KMS-11 (cell line): ENCODE measurements around the gene GCGR.

ENCODE experiments used
- H2AFZ ChIP-seq: fragments of 200-600 bp; sonication (generic); 2 replicates; pipeline ENCODE4 v1.6.1; 2016; ENCODE audit warnings: antibody characterized with exemption, mixed run types, low read depth
- H3K27ac ChIP-seq: fragments of 200-600 bp; sonication (generic); 2 replicates; pipeline ENCODE4 v1.6.1; 2016; ENCODE audit warnings: mild to moderate bottlenecking, mixed run types
- H3K27me3 ChIP-seq: fragments of 200-600 bp; sonication (generic); 2 replicates; pipeline ENCODE4 v1.6.1; 2017; ENCODE audit warnings: mild to moderate bottlenecking, low read depth, mixed run types, moderate library complexity; ENCODE audit not compliant: insufficient read depth
- H3K36me3 ChIP-seq: fragments of 200-600 bp; sonication (generic); 2 replicates; pipeline ENCODE4 v1.6.1; 2017; ENCODE audit warnings: mild to moderate bottlenecking, mixed run types; ENCODE audit not compliant: insufficient read depth
- H3K4me1 ChIP-seq: fragments of 200-600 bp; sonication (generic); 2 replicates; pipeline ENCODE4 v1.6.1; 2016; ENCODE audit warnings: mild to moderate bottlenecking, low read depth, mixed run types; ENCODE audit not compliant: poor library complexity, severe bottlenecking
- H3K4me2 ChIP-seq: fragments of 200-600 bp; sonication (generic); 2 replicates; pipeline ENCODE4 v1.7.0; 2016; ENCODE audit warnings: mild to moderate bottlenecking, mixed run types
- H3K4me3 ChIP-seq: fragments of 200-600 bp; sonication (generic); IDR thresholded peaks from 2 replicates; pipeline ENCODE4 v1.6.1; 2017; ENCODE audit warnings: low read depth, low read length, mixed read lengths; ENCODE audit not compliant: insufficient read depth
- H3K79me2 ChIP-seq: fragments of 200-600 bp; sonication (generic); 2 replicates; pipeline ENCODE4 v1.6.1; 2016; ENCODE audit warnings: low read depth, mixed run types; ENCODE audit not compliant: insufficient read depth
- H3K9ac ChIP-seq: fragments of 200-600 bp; sonication (generic); 2 replicates; pipeline ENCODE4 v1.6.1; 2016; ENCODE audit warnings: mild to moderate bottlenecking, mixed run types
- H4K20me1 ChIP-seq: fragments of 200-600 bp; sonication (generic); 2 replicates; pipeline ENCODE4 v1.6.1; 2016; ENCODE audit warnings: mild to moderate bottlenecking, mixed run types; ENCODE audit not compliant: insufficient read depth
- CTCF ChIP-seq: fragments of 200-600 bp; sonication (generic); conservative IDR thresholded peaks from 2 replicates; pipeline ENCODE4 v1.6.1; 2017; ENCODE audit warnings: low read depth, mild to moderate bottlenecking, antibody characterized with exemption, low read length, moderate library complexity, mixed read lengths

GCGR gene

DNA sequence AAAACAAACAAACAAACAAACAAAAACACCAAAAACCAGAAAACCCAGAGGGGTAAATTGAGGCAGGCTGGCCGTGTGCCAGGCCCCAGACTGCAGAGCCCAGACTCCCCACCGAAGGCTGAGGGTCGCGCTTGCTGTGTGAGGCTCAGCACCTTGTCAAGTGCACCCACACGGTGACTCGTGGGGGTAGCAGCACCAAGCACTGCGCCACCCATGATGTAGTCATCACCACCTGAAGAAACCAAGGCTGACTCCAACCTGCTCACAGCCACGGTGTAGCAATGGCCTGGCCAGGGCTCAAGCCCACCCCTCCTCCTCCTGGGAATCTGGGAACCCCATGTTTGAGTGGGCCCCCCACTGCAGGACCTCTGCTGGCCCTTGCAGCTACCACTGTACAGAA lies 17.2 kb downstream of the GCGR start:
- H3K9ac ChIP-seq = no peak overlapping the region
- no peaks in the 10 kb centered on the region for H3K79me2 ChIP-seq
- no peaks in the 10 kb centered on the region for H3K4me1 ChIP-seq
- no peak overlapping the region for H2AFZ ChIP-seq
- H4K20me1 ChIP-seq = no peaks in the 10 kb centered on the region
- H3K36me3 ChIP-seq = no peaks in the 10 kb centered on the region
- peaks cover 23% of the 10 kb centered on the region for H3K27me3 ChIP-seq
- no peak overlapping the region for H3K27ac ChIP-seq
- H3K4me2 ChIP-seq = no peak overlapping the region
- TF ChIP-seq CTCF = no peak
- no peak overlapping the region for H3K4me3 ChIP-seq

DNA sequence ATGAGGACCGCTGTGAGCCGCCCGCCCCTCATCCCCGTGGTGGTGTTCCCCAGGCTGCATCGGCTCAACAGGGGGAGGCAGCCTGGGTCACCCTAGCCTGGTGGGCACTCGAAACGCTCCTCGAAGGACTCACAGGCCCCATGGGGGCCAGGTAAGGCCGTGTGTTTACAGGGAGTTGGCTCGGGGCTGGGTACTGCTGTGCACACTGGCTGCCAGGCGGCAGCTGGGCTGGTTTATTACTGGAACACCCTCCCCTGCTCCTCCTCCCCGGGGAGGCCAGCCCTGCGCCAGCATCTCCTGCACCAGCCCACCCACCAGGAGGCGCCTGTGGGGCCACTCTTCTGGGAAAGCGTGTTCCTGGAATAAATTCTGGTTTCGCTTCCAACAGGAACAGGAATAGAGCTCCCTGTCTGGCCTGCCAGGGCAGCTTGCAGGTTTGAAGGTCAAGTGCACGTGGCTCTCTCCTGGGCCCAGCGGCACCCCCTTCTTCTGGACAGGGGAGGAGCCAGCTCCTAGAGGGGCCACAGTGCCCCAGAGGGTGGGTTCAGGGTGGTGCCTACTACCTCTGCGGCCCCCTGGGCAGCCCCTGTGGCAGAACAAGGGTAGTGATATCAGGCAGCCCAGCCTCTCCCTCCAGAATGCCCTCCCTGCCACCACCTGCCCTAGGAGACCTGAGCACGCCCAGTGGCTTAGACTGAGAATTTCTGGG lies 17.8 kb downstream of the GCGR start:
- H3K79me2 ChIP-seq = no peaks in the 10 kb centered on the region
- no peaks in the 10 kb centered on the region for H3K36me3 ChIP-seq
- no peak overlapping the region for H3K27ac ChIP-seq
- H4K20me1 ChIP-seq = no peaks in the 10 kb centered on the region
- no peak overlapping the region for H3K4me3 ChIP-seq
- H3K9ac ChIP-seq = no peak overlapping the region
- peaks cover 16% of the 10 kb centered on the region for H3K27me3 ChIP-seq
- H2AFZ ChIP-seq = no peak overlapping the region
- H3K4me2 ChIP-seq = no peak overlapping the region
- H3K4me1 ChIP-seq = no peaks in the 10 kb centered on the region
- no peak for TF ChIP-seq CTCF

DNA sequence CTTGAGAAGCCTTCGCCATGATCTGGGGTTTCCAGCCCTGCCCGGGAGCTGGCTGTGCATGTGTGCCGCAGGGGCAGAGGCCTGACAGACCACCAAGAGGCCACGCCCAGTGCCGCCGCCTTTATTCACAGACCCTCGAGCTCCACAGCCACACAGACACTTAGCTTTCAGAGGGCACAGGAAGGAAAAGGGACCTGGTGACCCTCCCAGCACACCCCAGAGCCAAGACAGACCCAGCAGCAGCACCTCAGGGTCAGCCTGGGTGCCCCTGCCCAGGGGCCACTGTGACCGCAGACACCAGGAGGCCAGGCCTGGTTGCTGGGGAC lies 18.3 kb downstream of the GCGR start:
- H3K4me1 ChIP-seq = no peaks in the 10 kb centered on the region
- H3K36me3 ChIP-seq = no peaks in the 10 kb centered on the region
- H4K20me1 ChIP-seq = no peaks in the 10 kb centered on the region
- no peaks in the 10 kb centered on the region for H3K79me2 ChIP-seq
- H3K27me3 ChIP-seq = peaks cover 11% of the 10 kb centered on the region
- TF ChIP-seq CTCF = no peak
- no peak overlapping the region for H2AFZ ChIP-seq
- no peak overlapping the region for H3K9ac ChIP-seq
- H3K4me3 ChIP-seq = no peak overlapping the region
- no peak overlapping the region for H3K27ac ChIP-seq
- no peak overlapping the region for H3K4me2 ChIP-seq

DNA sequence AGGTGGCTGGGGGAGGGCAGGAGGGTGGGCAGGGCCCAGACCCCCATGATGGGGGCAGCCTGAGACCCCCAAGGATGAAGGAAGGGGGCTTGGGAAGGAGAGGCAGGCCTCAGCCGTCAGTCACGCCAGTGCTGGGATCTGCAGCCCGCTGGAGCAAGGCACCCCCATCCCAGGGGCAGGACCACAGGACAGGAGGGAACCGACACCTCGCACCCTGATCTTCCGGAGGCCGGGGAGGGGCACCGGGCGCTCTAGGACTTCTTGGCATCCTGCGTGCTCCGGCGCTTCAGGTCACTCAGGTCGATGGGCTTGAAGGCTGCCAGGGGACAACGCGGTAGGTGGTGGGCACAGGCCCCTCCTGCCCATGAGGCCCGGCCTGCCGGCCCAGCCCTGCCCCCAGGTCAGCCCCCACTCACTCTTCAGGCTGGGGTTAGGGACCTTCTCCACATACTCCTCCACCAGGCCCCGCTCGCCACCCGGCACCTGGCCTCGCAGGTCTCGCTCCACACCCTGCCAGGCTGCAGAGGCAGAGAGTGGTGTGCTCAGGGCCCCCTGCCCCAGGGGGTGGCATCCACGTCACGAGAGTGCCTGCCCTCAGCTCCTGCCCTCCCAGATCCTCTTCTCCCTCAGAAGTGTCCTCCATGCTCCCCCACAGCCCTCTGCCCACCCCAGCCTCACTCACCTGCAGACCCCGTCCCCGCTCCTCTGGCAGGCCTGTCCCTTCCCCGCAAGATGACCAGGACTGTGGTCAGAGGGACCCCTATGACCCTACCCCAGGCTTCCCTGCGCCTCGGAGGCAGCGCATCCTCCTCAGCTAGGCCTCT lies 19.3 kb downstream of the GCGR start:
- Histone ChIP-seq H3K4me1 (no peaks in the 10 kb centered on the region), H4K20me1 (no peaks in the 10 kb centered on the region), H3K4me2 (no peak overlapping the region), H2AFZ (no peak overlapping the region), H3K27me3 (peaks cover 2% of the 10 kb centered on the region; the same call in 1 of the 2 replicates), H3K4me3 (no peak overlapping the region), H3K36me3 (no peaks in the 10 kb centered on the region), H3K27ac (no peak overlapping the region), H3K79me2 (no peaks in the 10 kb centered on the region), H3K9ac (no peak overlapping the region)
- no peak for TF ChIP-seq CTCF
